GM21526 (cell line): ENCODE results near the gene IPCEF1.
"Not testable (repeated sequence)": the region's sequence is repeated elsewhere in the genome, so short reads cannot be mapped to it uniquely, and the experiment has no call there.

Source experiments
- ATAC-seq: cut with Tn5 transposase; IDR thresholded peaks from one replicate; pipeline ENCODE4 v1.9.1; 2021; ENCODE audit warnings: moderate library complexity; ENCODE audit not compliant: unreplicated experiment, low FRiP score

The IPCEF1 gene

DNA sequence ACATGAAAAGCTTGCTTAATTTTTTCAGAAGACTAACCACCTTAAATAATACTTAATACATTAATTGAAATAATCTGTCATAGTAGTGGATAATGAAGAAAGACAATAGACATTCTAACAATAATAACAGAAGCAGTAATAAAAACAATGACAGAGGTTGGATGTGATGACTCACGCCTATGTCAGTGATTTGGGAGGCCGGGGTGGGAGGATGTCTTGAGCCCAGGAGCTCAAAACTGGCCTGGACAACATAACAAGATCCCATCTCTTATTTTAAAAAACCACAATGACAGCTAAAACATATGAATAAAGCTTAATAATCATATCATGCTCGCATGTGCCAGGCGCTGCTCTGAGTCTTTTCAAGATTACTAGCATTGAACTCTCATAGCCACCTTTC, 105.5 kb downstream of the IPCEF1 start:
- ATAC-seq, result no peak

- ATAC-seq, result peak; percentile 82
These were observed 106.9 kb downstream of the IPCEF1 start for GRCh38 chr6:154249499-154250298.

GRCh38 chr6:154247119-154247861, 109.3 kb downstream of the IPCEF1 start:
- ATAC-seq, result peak; percentile 52

DNA sequence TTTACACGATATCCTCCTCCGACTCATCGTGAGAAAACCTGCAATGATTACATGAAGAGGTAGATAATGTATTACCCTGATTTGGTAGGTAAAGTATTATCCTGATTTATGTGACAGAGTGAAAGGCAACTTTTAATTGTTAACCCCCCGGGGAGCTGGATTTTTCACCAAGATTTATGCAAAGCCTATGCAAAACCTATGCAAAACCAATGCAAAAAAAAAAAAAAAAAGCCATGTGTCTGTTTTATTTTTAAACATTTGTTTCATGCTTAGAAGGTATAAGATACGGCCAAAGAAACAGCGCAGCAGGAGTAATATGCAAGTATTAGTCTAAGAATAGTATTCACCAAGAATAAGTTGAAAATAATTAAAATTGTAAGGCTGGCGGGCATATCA, 109.9 kb downstream of the IPCEF1 start:
- no peak for ATAC-seq

DNA sequence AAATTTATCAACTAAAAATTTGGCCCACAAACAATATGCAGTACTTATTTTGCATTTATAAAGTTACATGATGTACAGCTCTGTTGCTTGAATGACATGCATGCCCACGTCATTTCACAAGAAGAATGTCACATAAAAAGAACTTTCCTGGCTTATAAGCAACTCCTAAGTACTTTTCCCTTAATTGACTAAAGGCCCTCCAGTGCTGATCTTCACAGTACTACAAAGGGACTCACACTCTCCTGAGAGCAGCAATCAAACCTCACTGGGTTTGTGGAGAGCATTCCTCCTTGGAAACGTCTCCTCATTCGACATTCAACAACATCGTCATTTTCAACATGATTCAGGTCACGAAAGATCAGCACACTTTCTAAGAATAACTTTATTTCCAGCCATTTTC, 111.1 kb downstream of the IPCEF1 start:
- no peak for ATAC-seq

DNA sequence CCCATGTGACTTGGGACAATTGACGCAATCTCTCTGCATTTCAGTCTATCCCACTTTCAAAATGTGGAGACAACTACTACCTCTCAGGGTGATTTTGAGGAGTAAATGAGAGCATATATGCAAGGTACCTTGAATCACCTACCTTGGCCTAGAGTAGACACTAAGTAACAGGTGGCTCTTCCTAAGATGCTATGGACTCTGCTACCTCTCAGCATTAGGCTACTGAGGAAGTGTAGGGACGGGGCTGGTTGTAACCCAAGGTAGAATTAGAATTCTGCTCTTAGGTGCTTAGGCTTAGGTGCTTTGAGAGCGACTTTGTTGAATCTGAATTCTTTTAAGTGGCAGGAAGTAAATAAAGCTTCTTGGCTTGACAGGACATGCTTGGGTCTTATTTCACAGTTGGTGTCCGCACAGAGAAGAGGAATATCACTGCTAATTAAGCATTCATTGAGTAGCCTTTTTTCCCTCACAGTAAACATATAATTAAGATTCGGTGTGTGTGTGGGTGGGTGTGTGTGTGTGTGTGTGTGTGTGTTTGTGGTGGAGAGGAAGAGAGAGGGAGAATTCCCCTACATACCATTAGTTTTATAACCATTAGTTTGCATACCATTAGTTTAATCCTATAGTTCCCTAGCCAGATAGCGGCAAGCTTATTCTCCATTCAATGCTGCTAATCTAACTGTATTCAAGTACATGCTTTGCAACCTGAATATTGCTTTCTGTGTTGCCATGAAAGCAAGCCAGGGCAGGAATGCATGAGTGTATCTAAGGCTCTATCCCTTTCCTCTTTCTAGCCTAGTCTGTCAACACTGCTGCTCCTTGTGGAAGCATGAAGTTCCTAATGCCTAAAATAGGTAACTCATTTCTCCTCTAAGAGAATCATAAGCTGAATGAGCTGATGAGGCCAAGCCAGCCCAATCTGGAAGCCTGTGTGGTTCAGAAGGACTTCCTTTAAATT, 112.5 kb downstream of the IPCEF1 start:
- no peak for ATAC-seq

- ATAC-seq, result no peak
These were observed 113.8 kb downstream of the IPCEF1 start for GRCh38 chr6:154242617-154243357.

GRCh38 chr6:154241581-154241980, 115.0 kb downstream of the IPCEF1 start:
- no peak for ATAC-seq

GRCh38 chr6:154241061-154241460, 115.5 kb downstream of the IPCEF1 start:
- not testable (repeated sequence) for ATAC-seq

GRCh38 chr6:154239392-154239791, 117.2 kb downstream of the IPCEF1 start:
- ATAC-seq, result no peak

DNA sequence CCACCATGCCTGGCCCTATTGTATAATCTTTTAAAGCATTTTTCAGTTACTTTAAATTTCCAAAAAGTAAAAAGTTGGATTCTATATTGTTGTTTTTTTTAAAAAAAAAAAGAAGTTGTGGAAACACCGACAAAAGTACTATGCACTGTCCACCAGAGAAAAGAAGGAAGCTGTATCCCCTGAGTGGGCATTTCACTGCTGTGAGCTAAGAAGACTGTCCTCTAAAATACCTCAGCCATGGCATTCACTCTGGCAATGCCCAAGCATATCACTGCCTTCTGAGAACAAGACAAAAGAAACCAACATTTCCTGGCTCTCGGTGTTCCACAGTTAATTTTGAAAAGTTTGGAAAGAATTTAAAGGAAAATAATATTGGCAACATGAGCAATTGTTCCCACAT, 117.8 kb downstream of the IPCEF1 start:
- no peak for ATAC-seq

DNA sequence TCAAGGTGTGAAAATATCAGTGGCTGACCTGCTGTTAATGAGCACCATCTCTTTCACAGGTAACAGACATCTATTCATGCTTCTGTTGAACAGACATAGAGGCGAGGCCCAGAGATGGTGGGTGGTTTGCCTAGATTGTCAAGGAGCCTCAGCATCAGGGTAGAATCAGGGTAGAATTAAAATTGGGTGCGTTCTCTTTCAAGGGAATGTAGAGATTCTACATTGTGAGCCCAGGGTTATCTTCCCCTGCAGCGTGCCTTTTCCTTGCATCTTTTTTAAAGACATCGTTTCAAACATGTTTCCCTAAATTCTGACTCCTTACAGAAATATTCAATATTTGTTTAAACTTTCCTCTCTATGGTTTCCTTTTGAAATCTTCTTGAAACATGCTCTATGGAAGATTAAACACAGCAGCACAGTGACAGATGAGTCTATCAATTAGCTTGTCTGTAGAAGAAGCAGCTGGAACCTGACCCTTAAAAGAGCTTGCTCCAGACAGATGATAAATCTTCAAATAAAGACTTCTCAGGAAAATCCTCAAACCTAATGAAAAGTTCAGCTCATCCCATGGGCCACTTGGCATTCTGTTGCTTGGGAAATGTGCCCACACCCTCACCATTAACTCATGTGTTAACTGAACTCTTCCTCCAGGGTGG, 119.8 kb downstream of the IPCEF1 start:
- no peak for ATAC-seq

- ATAC-seq, result no peak
These were observed 122.4 kb downstream of the IPCEF1 start for GRCh38 chr6:154234019-154234772.

DNA sequence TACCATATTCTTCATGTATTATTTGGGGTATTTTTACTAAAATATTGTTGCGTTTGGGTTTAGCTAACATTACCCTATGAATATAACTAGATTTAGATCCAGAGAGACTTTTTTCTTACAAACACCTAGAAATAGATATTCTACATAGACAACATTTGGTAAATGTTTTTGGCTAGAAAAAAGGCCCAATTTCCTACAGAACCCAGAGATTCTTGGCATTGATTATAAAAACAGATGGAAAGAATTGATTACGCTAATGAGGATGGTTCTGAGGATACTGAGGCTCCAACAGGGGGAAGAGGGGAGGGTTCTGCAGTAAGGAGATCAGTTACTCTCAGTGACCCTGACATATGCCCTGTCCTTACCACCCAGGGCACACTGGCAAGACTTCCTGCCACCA, 123.2 kb downstream of the IPCEF1 start:
- ATAC-seq, result no peak

DNA sequence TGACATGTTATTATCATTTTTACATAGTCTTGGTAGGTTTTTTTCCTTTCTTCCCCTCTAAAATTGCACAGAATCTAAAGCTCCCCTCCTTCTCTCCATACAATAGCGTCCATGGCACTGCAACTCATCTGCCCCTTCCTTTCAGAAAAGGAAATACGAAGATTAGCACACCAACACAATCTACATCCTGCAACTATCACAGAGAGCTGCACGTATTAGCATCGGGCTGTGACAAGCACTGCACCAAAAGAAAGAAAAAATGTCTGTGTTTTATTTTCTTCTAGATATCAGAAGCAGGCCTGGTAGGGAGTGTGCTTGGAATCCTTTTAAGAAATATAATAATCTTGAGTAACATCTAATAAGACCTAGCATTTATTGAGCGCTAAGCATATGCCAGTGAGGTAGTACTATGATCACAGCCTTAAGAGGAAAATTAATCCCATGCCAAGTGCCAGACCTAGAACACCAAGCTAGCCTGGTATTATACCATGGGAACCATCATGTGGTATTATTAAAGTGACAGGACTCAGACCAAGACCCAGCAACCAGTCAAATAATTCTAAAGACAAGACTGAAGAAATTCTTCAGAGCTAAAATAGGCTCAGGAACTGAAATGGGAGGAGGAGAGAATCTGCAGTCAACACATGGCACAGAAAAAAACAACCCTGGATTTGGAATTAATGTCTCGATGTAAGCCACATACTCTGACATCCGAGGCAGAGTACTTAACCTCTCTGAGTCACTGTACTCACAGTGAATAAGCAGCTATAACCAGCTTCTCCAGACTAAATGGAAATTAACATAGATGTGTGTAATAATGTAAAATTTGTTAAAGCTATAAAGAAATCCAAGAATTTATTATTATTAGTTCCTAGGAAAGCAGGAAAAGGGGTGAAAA, 124.3 kb downstream of the IPCEF1 start:
- no peak for ATAC-seq

GRCh38 chr6:154230910-154231595, 125.5 kb downstream of the IPCEF1 start:
- ATAC-seq, result no peak

GRCh38 chr6:154230393-154230792, 126.2 kb downstream of the IPCEF1 start:
- ATAC-seq, result no peak
